Superior temporal gyrus (tissue), 1 donor: ENCODE results near the gene BEND7.
"Not testable (repeated sequence)": the region's sequence is repeated elsewhere in the genome, so short reads cannot be mapped to it uniquely, and the experiment has no call there.

Experiments used
- DNase-seq: peaks from one replicate; pipeline ENCODE4 v3.0.0-alpha.2; 2016; ENCODE audit errors: extremely low spot score

Gene BEND7

GRCh38 chr10:13528875-13529713, at the start of gene BEND7:
BEND7 (minus strand) TSS chr10:13529014; CDS start chr10:13528533, 481 bp downstream.
- DNase-seq = no peak

GRCh38 chr10:13573960-13574359, 45.1 kb upstream of the BEND7 start:
- DNase-seq = no peak

- DNase-seq = no peak
These were observed 42.7 kb upstream of the BEND7 start for GRCh38 chr10:13571541-13571940.

- no peak for DNase-seq
These were observed 38.2 kb upstream of the BEND7 start for GRCh38 chr10:13567030-13567429.

GRCh38 chr10:13564576-13564975, 35.8 kb upstream of the BEND7 start:
- no peak for DNase-seq

GRCh38 chr10:13563481-13564445, 34.9 kb upstream of the BEND7 start:
- DNase-seq = no peak

GRCh38 chr10:13560597-13560996, 31.8 kb upstream of the BEND7 start:
- DNase-seq = no peak

GRCh38 chr10:13559124-13559700, 30.4 kb upstream of the BEND7 start:
- DNase-seq = no peak

- no peak for DNase-seq
These were observed 27.2 kb upstream of the BEND7 start for GRCh38 chr10:13555884-13556510.

- DNase-seq = no peak
These were observed 22.0 kb upstream of the BEND7 start for GRCh38 chr10:13550802-13551201.

GRCh38 chr10:13542533-13542932, 13.7 kb upstream of the BEND7 start:
- DNase-seq = no peak

- DNase-seq = not testable (repeated sequence)
These were observed 9.2 kb upstream of the BEND7 start for GRCh38 chr10:13537985-13538384.

GRCh38 chr10:13536674-13537366, 8.0 kb upstream of the BEND7 start:
- DNase-seq = no peak

- no peak for DNase-seq
These were observed 6.5 kb upstream of the BEND7 start for GRCh38 chr10:13535346-13535745.

- DNase-seq = no peak
These were observed 830 bp upstream of the BEND7 start for GRCh38 chr10:13529714-13529973.

GRCh38 chr10:13528123-13528874, 515 bp downstream of the BEND7 start:
- no peak for DNase-seq

- no peak for DNase-seq
These were observed 1.0 kb downstream of the BEND7 start for GRCh38 chr10:13527864-13528122.

GRCh38 chr10:13526948-13527863, 1.6 kb downstream of the BEND7 start:
- peak; percentile 23 for DNase-seq

GRCh38 chr10:13525663-13526062, 3.2 kb downstream of the BEND7 start:
- DNase-seq = no peak

- no peak for DNase-seq
These were observed 7.8 kb downstream of the BEND7 start for GRCh38 chr10:13521026-13521425.
